Muscle layer of colon (tissue), 2 donors: ENCODE measurements around the gene PADI2.
A peak's percentile ranks its signal among the peaks of the same experiment; 100 is the strongest.
"Not testable (repeated sequence)": the region's sequence is repeated elsewhere in the genome, so short reads cannot be mapped to it uniquely, and the experiment has no call there.

ENCODE experiments used
- H3K27ac ChIP-seq: one replicate; pipeline ENCODE4 v1.7.0; 2013; ENCODE audit warnings: low read depth, mild to moderate bottlenecking, low read length, moderate library complexity
- H3K27me3 ChIP-seq, 2 donors: one replicate each; pipeline ENCODE4 v1.7.0; 2013; ENCODE audit warnings: low read length in 2 of 2, mild to moderate bottlenecking in 2 of 2; ENCODE audit not compliant: insufficient read depth in 2 of 2, control insufficient read depth in 1 of 2
- H3K36me3 ChIP-seq: one replicate; pipeline ENCODE4 v1.7.0; 2013; ENCODE audit warnings: mild to moderate bottlenecking, low read length; ENCODE audit not compliant: insufficient read depth
- H3K4me1 ChIP-seq: one replicate; pipeline ENCODE4 v1.7.0; 2013; ENCODE audit warnings: mild to moderate bottlenecking, low read length; ENCODE audit not compliant: insufficient read depth
- H3K4me3 ChIP-seq, 2 donors: one replicate each; pipeline ENCODE4 v1.7.0; 2013; ENCODE audit warnings: low read length in 2 of 2, low read depth in 1 of 2, mild to moderate bottlenecking in 1 of 2, moderate library complexity in 1 of 2
- H3K9ac ChIP-seq: one replicate; pipeline ENCODE4 v1.7.0; 2013; ENCODE audit warnings: low read length
- H3K9me3 ChIP-seq: one replicate; pipeline ENCODE4 v1.7.0; 2013; ENCODE audit warnings: mild to moderate bottlenecking, low read length
- donor health status: abdominal sarcoma.
- donor health status: Adenocarcinoma of cecum.

The PADI2 gene

GRCh38 chr1:17062751-17063150, 56.5 kb downstream of the PADI2 start:
- not testable (repeated sequence) for H3K9ac ChIP-seq, H3K9me3 ChIP-seq, H3K27ac ChIP-seq, H3K36me3 ChIP-seq, H3K4me3 ChIP-seq, H3K27me3 ChIP-seq, H3K4me1 ChIP-seq

- Histone ChIP-seq H3K4me1 (no peaks in the 10 kb centered on the region), H3K9me3 (no peaks in the 10 kb centered on the region), H3K36me3 (no peaks in the 10 kb centered on the region), H3K27ac (no peak overlapping the region), H3K27me3 (no peaks in the 10 kb centered on the region), H3K4me3 (no peak overlapping the region), H3K9ac (no peak overlapping the region)
Measured at GRCh38 chr1:17061892-17062291, 57.4 kb downstream of the PADI2 start.

- Histone ChIP-seq H3K4me1 (no peaks in the 10 kb centered on the region), H3K9ac (no peak overlapping the region)
Measured at GRCh38 chr1:17061486-17061885, 57.8 kb downstream of the PADI2 start.

GRCh38 chr1:17060306-17060749, 58.9 kb downstream of the PADI2 start:
- Histone ChIP-seq H3K27ac (no peak overlapping the region), H3K27me3 (no peaks in the 10 kb centered on the region), H3K9me3 (no peaks in the 10 kb centered on the region), H3K4me3 (no peak overlapping the region), H3K36me3 (no peaks in the 10 kb centered on the region), H3K4me1 (no peaks in the 10 kb centered on the region), H3K9ac (no peak overlapping the region)

More at GRCh38 chr1:17061486-17061885, 57.8 kb downstream of the PADI2 start:
- no peaks in the 10 kb centered on the region for H3K36me3 ChIP-seq
- H3K27me3 ChIP-seq = no peaks in the 10 kb centered on the region
- H3K9me3 ChIP-seq = no peaks in the 10 kb centered on the region
- no peak overlapping the region for H3K27ac ChIP-seq
- no peak overlapping the region for H3K4me3 ChIP-seq

GRCh38 chr1:17059391-17060305, 59.6 kb downstream of the PADI2 start:
- no peaks in the 10 kb centered on the region for H3K4me1 ChIP-seq
- H3K4me3 ChIP-seq = no peak overlapping the region
- H3K27ac ChIP-seq = no peak overlapping the region
- H3K9ac ChIP-seq = no peak overlapping the region
- no peaks in the 10 kb centered on the region for H3K27me3 ChIP-seq
- no peaks in the 10 kb centered on the region for H3K36me3 ChIP-seq
- H3K9me3 ChIP-seq = no peaks in the 10 kb centered on the region

- Histone ChIP-seq H3K4me1 (peaks cover 15% of the 10 kb centered on the region), H3K4me3 (no peak overlapping the region), H3K27me3 (no peaks in the 10 kb centered on the region), H3K9me3 (no peaks in the 10 kb centered on the region), H3K9ac (no peak overlapping the region), H3K27ac (no peak overlapping the region), H3K36me3 (no peaks in the 10 kb centered on the region)
Measured at GRCh38 chr1:17056551-17056950, 62.7 kb downstream of the PADI2 start.

- Histone ChIP-seq H3K4me1 (peaks cover 15% of the 10 kb centered on the region), H3K27me3 (no peaks in the 10 kb centered on the region), H3K9me3 (no peaks in the 10 kb centered on the region), H3K9ac (no peak overlapping the region), H3K36me3 (peaks cover 7% of the 10 kb centered on the region), H3K27ac (no peak overlapping the region), H3K4me3 (no peak overlapping the region)
Measured at GRCh38 chr1:17055801-17056200, 63.5 kb downstream of the PADI2 start.

GRCh38 chr1:17053685-17054410, 65.4 kb downstream of the PADI2 start, which contains the start of gene SDHB:
Gene SDHB (minus strand): TSS chr1:17054032. CDS start chr1:17054019, 13 bp downstream.
- H3K27ac ChIP-seq = peak within 1 kb of the TSS; percentile 80
- peak within 1 kb of the TSS; percentile 51 to 98 for H3K4me3 ChIP-seq
- peaks cover 13% of the 10 kb centered on the region for H3K36me3 ChIP-seq

GRCh38 chr1:17053086-17053684, 66.1 kb downstream of the PADI2 start:
- Histone ChIP-seq H3K36me3 (peaks cover 13% of the 10 kb centered on the region), H3K9me3 (no peaks in the 10 kb centered on the region), H3K4me1 (peaks cover 15% of the 10 kb centered on the region), H3K4me3 (peak overlapping the region; percentile 51 to 98), H3K27ac (peak overlapping the region; percentile 80), H3K9ac (peak overlapping the region; percentile 97), H3K27me3 (no peaks in the 10 kb centered on the region)

More at GRCh38 chr1:17053685-17054410, 65.4 kb downstream of the PADI2 start, which contains the start of gene SDHB:
- Histone ChIP-seq H3K9ac (peak within 1 kb of the TSS; percentile 97), H3K27me3 (no peaks in the 10 kb centered on the region), H3K4me1 (peaks cover 15% of the 10 kb centered on the region), H3K9me3 (no peaks in the 10 kb centered on the region)

GRCh38 chr1:17052641-17053040, 66.6 kb downstream of the PADI2 start:
- Histone ChIP-seq H3K4me3 (peak overlapping the region; percentile 51 to 98), H3K4me1 (peaks cover 15% of the 10 kb centered on the region), H3K36me3 (peaks cover 13% of the 10 kb centered on the region), H3K9ac (peak overlapping the region; percentile 97), H3K27ac (no peak overlapping the region), H3K9me3 (no peaks in the 10 kb centered on the region), H3K27me3 (no peaks in the 10 kb centered on the region)

GRCh38 chr1:17052038-17052437, 67.2 kb downstream of the PADI2 start:
- no peaks in the 10 kb centered on the region for H3K27me3 ChIP-seq
- peaks cover 13% of the 10 kb centered on the region for H3K36me3 ChIP-seq
- no peak overlapping the region for H3K9ac ChIP-seq
- H3K4me1 ChIP-seq = peaks cover 15% of the 10 kb centered on the region
- no peak overlapping the region for H3K27ac ChIP-seq
- H3K9me3 ChIP-seq = no peaks in the 10 kb centered on the region
- H3K4me3 ChIP-seq = no peak overlapping the region
